GM18861 (cell line): ENCODE data around the gene COL28A1.
"Not testable (repeated sequence)": the region's sequence is repeated elsewhere in the genome, so short reads cannot be mapped to it uniquely, and the experiment has no call there.

Source experiments
- ATAC-seq: cut with Tn5 transposase; IDR thresholded peaks from one replicate; pipeline ENCODE4 v1.9.1; 2021; ENCODE audit not compliant: unreplicated experiment

The COL28A1 gene

DNA sequence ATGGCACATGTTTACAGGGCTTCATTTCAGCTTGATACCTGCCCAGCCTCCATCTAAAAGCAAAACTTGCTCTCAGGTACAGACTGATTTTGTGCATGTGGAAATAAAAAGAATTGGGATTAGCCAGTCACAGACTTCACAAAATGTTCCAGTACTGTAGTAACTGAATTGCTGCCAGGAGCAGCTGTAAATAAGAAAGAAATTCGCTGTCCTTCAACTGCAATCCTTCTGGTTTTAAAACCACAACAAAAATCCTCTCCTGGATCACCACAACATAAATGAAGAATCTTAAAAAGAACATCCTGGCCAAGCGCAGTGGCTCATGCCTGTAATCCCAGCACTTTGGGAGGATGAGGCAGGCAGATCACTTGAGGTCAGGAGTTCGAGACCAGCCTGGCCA is 27.1 kb upstream of the COL28A1 start:
- no peak for ATAC-seq

DNA sequence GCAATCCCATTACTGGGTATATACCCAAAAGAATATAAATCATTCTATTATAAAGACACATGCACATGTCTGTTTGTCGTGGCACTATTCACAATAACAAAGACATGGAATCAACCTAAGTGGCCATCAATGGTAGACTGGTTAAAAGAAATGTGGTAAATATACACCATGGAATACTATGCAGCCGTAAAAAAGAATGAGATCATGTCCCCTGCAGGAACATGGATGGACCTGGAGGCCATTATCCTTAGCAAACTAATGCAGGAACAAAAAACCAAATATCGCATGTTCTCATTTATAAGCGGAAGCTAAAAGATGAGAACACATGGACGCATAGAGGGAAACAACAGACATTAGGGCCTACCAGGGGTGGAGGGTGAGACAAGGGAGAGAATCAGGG is 25.9 kb upstream of the COL28A1 start:
- not testable (repeated sequence) for ATAC-seq

DNA sequence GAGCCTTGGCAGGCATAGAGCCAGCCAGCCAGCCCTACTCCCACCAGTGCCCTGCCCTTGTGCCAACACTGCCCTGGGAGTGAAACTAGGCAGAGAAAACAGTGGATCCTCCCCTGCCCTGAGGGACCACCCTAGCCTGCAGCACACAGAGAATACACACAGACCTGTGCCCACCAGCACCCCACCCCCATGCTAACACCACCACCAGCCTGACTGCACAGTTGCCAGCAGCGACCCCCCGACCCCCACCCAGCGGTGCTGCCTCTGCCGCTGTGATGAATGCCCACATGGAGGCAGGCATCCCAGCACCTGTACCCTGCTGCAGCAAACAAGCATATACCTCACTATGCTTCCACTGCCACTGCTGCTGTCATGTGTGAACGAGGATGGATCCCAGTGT is 21.6 kb upstream of the COL28A1 start:
- no peak for ATAC-seq

DNA sequence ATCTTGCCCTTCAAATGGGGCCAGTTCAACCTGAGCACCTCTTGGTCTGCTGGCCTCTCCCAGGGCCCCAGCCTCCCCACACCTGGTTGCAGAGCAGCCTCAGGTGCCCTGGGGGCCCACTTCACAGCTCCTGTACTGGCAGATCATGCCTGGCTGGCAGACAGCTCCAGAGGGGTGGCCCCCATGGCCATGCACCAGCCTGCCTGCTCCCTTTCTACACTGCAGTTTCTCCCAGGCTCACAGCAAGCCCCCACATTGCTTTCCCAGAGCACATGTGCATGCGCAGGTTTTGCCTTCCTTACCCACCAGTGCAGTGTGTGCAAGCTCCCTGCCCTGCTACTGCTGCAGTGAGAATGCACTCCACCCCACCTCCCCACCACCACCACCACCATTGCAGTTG is 21.2 kb upstream of the COL28A1 start:
- ATAC-seq = no peak

DNA sequence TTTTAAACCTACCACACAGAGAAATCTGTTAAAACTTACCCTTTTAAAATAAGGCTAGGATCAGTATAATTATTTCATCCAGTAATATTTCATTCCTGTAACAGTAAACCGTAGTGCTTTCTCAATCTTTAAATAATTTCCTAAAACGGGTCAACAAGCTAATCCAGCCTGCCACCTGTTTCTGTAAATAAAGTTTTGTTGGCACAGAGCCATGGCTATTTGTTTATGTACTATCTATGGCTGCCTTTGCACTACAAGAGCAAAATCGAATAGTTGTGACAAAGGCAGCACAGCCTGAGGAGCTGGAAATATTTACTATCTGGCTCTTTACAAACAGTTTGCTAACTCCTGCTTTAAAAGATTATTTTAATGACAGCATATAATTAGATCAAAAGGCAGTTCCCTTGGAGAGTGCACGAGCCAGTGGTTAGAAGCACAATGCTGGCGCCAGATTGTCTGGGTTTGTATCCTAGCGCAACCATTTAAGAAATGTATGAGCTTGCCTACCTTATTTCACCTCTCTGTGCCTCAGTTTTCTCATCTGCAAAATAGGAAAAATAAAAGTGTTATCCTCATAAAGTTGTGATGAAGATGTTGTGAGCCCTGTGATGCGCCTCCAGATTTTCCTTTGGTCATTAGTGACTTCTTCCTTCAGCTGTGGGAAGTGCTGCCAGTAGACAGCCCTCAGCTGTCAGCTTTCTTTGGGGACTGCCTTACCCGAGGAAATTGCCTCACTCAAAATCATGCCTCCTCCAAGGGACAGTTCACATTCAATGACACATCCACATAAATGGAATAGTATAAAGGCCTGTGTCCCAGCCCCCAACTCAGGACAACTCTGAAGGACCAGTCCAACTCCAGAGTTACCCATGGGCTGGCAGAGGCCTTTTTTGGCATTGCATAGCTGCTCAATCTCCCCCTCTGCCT is 19.2 kb upstream of the COL28A1 start:
- no peak for ATAC-seq

DNA sequence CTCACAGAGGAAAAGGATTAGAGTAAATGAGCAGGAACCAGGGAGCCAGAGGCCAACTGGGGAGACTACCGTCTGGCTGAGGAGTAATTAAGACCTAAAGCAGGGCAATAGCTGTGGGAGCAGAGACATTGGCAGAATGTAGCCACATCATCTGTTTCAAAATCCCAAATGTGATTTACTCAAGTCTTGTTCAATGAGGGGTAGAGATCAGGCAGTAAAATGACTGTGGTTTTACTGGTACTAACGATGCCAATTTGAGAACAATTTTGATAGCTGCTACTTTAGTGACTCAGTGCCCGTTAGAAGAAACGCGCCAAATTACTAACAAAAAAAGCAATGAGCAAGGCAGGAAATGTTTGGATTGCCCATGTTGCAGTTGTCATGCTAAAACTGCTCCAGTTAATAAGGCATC is 18.4 kb upstream of the COL28A1 start:
- ATAC-seq = no peak

DNA sequence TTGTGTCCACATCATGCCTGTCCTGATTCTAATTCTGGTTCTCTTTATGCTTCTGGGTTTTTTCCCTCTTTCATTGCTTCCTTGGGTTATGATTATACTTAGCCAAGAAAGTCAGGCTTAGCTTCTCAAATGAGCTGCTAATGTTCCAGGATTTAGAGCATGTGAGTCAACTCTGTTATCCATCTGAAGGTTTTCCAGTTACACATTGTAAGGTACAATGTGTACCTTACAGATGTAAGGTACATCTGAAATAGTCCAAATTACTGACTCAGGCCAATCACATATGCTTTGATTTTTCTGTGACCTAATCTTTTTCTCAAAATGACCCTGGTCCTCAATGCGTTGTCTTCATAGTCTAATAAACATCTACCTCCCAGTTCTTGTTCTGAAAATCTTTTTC is 17.7 kb upstream of the COL28A1 start:
- no peak for ATAC-seq

DNA sequence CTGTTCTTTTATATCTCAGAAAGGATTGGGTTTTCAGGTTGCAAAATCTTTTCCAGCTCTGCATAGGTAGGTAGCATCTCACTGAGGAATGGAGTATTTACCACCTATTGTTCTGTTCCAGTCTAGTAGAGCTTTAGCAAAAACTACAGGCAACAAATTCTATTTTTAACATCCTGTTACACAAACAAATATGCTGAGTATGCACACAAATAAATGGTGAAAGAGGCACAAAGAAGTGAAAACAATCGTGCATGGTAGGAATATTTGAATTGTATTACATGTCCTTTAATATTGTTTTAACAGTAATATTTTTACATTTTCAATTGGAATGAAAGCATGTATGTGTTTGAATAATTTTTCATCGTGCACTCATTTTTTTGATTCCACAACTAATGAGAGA is 16.5 kb upstream of the COL28A1 start:
- no peak for ATAC-seq

DNA sequence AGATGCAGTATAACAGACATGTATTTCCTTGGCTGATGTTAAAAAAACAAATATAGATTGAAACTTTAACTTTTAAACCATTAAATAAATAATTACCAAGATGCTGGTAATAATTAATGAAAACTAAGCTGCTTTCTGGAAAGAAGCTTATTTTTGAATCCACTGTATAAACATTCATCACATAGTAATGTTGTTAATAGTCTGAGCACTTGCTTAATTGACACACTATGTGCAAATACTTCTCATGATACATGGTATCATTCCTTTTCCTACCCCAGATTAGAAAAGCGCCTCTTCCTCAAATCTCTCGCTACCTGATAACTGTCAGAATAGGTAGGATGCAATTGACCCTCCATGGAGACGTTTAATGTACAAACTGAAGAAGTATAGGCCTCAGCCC is 15.0 kb upstream of the COL28A1 start:
- no peak for ATAC-seq

DNA sequence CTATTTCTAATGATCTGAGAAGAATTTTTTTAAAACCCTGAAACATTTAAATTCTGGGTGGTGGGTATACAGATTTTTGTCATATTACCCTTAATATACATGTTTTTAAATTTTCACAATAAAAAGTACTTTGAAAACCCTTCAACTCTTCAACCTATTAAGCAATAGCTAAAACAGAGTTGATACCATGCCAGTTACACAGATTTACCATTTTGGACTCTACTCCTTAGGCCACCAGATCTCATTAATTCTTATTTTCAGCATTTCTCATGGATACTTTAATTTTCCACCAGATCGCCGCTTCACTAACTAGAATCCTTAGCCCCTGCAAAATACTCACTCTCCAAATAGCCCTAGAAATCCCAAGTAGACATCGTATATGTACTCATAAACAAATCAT is 12.7 kb upstream of the COL28A1 start:
- no peak for ATAC-seq

DNA sequence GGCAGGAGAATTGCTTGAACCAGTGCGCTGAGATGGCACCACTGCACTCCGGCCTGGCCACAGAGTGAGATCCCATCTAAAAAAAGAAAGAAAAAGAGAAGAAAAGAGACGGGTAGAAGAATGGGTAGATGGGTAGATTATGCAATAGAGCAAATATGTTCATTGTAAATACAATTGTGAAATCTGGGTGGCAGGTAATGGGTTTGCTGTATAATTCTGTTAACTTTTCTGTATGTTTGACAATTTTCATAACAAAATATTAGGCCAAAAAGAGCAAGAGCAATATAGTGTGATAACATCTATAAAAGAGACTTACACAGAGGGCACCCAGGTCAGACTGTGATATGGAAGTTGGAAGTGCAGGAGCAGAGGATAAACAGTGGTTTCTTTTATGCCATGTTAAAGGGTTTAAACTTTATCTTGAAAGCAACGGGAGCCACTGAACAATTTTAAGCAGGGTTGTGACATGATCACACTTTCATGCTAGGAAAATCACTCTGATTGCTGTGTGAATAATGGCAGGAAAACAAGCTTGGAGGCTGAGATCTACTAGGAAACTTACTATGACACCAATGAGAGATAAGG is 6.7 kb upstream of the COL28A1 start:
- no peak for ATAC-seq

DNA sequence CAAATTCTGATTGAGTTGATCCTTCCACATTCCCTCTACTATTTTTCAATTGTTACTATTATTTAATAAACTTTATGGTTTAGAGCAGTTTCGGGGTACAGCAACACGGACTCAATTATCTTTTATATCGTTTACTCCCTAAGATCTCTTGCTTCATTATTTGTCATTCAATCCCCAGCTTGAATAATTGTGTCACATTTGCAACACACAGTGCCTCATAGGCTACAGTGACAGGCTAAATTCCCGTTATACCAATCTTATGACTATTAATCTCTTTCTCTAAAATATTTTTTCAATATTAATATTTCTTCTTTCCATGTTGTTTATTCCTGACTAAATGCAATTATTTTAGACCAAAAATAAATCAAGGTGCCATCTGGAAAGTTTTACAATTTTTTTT is 4.0 kb upstream of the COL28A1 start:
- no peak for ATAC-seq

DNA sequence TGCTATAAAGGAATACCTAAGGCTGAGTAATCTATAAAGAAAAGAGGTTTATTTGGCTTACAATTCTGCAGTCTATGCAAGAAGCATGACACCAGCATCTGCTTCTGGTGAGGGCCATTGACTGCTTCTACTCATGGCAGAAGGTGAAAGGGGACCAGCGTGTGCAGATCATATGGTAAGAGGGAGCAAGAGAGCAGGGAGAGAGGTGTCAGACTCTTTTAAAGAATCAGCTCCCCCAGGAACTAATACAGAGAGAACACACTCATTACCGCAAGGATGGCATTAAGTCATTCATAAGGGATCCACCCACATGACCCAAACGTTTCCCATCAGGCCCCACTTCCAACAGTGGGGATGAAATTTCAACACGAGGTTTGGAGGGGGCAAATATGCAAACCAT is 3.5 kb upstream of the COL28A1 start:
- ATAC-seq = no peak

DNA sequence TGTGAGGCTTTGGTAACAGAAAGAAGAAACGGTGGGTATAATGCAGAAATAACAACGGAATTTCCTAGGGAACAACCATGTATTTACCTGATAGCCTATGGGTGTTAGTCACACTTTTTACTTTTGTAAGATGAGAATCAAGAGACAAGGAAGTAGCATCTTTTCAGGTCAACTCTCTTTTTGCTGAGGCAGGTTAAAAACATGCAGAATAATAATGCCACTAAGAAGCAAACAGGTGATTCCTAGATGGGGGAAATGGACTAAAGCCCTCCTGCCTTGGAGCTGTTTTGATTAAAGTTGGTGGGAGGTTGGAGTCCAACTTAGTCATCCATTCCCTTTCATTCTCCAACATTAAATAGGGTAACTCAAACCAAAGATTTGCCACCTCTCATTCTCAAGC is 2.0 kb upstream of the COL28A1 start:
- no peak for ATAC-seq

DNA sequence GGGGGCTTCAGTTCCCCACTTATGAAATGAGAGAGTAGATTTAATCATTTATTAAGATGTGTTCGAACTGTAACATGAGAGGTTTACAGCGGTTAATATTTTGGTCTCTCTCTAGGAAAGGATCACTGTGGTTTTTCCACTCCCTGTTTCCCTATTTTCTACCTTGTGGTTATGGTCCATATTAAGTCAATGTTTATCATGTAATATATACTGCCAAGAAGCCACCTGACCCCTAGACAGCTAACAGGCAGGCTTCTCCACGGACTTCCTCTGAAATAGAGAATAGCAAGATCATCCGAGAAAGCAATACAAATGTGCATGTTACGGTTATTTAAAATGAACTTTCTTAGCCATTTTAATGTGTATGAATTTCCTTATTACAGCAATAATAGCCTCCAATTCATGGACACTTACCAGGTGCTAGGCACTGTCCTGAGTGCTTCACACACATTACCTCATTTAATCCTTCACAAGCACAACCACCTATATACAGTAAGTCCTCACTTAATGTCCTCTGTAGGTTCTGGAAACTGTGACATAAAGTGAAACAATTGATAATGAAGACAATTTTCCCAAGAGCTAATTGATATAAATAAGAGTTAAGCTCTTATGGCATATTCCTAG is 835 bp upstream of the COL28A1 start:
- no peak for ATAC-seq

DNA sequence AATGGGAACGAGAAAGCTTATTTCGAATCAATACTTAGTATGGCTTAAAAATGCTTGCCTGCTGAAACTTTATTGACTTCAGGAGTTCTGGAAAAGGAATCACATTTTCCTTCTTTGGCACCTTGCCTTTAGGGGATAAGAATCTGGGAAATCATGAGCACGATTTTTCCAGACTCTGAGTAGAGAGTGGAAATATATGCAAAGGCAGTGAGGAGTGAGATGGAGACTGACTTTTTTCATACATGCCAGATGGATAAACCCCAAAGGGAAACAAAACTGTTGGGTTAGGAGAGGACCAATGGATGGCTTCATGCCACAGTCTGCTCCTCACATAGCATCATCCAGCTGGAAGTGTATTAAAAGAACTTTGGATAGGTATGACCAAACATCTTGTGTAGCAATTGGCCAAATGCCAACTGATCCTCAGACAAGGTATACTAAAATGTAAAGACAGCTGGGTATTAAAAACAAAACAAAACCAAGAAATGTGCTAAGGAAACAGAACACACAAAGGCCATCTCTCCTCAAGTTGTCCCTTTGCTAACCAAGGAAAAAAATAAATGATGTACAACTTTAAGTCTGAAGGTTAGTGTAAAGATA is 1.7 kb downstream of the COL28A1 start:
- ATAC-seq = no peak

DNA sequence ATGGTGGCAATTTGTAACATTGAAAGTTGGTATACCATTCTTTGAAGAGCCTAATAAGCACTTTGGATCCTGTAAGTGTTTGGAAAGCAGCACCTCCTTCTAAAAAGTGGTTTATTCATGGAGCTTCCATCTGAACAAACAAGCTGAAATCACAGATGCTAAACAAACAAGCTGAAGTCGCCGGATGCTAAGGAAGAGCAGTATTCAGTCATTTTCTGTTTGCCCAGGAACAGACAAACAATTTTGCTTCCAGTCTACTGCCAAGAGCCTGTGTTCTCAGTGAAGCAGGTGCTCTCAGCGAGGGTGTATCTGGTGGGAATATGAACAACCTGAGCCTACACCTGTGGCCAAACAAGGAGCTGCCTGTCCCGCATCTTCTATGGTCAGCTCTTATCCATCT is 6.3 kb downstream of the COL28A1 start:
- no peak for ATAC-seq

DNA sequence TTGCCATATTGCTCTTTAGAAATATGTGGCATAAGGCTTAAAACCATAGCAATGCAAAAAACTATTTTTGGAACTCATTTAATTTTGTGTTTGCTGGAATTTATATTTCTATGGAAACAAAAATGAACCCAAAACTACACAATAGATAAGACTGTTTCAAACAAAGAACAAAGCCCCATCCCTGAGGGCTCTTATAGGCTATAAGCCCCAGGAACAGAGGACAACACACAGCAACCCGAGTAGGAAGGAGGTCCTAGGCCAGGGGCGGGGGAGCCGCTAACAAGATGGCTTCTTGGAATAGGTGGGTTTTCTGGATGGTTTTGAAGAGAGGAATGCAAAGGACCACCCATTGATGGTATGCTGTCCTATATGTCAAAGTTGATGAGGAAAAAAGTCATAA is 8.6 kb downstream of the COL28A1 start:
- no peak for ATAC-seq

DNA sequence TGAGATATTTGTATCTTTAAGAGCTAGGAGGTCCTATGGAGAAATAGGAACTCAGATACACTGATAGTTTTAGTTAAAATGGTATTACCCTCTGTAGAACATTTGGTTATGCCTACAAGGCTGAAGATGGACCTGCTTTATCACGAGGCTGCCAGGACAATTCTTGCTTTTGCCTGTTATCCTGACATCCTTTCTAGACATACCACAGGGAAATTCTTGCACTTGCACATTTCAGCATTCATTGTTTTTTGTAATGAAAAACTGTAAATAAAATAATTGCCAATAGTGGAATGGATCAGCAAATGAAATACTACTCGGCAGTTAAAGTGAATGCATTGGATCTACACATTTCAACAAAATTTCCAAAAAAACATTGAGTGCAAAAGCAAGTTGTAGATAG is 9.7 kb downstream of the COL28A1 start:
- no peak for ATAC-seq

DNA sequence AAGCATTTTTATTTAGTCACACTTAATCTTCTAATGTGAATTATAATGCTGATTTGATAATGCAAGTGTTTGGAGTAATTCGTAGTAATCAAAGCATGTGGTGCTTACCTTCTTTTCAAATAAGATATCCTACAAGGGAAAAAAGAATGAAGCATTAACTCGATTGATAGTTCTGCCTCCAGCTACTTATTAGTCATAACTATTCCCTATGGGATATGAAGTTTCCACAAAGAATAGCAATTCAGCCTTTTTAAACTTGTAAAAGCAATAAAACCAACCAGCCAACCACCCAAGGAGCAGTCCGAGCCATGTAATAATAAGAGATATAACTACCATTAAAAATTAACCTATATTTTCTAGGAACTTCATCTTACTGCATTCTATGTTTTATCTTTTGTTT is 11.6 kb downstream of the COL28A1 start:
- no peak for ATAC-seq

DNA sequence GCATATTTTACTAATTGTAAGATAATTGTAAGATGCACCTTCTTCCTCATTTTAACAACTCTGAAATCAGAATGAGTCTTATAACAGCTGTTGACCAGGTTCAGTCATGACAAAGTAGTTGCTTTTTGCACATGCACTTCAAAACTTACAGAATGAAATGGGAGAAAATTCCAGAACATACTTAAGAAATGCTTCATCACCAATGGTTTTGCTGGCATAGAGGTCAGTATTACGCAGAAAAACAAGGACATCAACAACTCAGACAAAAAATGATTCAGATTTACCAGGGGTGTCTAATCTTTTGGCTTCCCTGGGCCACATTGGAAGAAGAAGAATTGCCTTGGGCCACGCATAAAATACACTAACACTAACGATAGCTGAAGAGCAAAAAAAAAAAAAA is 13.3 kb downstream of the COL28A1 start:
- ATAC-seq = no peak

DNA sequence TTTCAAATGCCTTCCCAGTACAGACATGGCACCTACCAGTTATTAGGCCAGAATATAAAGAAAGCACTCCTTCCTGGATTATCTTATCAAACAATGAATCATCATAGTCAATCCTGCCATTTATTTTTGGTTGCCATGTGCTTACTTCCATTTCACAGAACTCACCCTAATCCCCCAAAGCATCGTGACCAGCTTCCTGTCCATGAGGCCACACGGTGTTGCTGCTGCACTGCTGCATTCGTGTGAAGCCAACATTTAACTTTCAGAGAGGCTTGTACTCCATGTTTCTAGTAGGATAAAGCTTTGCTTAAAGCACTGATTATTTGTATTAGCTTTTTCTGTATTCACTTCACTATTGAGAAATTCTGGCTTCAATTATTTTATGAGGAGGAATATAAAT is 14.4 kb downstream of the COL28A1 start:
- no peak for ATAC-seq
